PFSK-1 (cell line): Measurements from ENCODE around the gene KLHDC7B.

Source experiments
- POLR2AphosphoS5 ChIP-seq: IDR thresholded peaks from 2 replicates; pipeline ENCODE4 v1.6.1; 2012; ENCODE audit warnings: low read depth, mild to moderate bottlenecking, control low read depth, low read length, moderate library complexity
- SIN3A ChIP-seq: IDR thresholded peaks from 2 replicates; pipeline ENCODE4 v1.6.1; 2012; ENCODE audit warnings: mild to moderate bottlenecking, low read length, moderate library complexity, borderline replicate concordance; ENCODE audit not compliant: insufficient read depth
- TF ChIP-seq, protein P1 (sequence below), 2 experiments: IDR thresholded peaks; 2 replicates each; pipeline versions ENCODE4 v1.6.1 to v1.8.0; 2011 to 2012; ENCODE audit warnings: low read depth in 2 of 2, low read length in 2 of 2, control low read depth in 1 of 2, inconsistent platforms in 1 of 2, mild to moderate bottlenecking in 1 of 2, moderate library complexity in 1 of 2; ENCODE audit not compliant: insufficient read depth in 1 of 2

DNA sequence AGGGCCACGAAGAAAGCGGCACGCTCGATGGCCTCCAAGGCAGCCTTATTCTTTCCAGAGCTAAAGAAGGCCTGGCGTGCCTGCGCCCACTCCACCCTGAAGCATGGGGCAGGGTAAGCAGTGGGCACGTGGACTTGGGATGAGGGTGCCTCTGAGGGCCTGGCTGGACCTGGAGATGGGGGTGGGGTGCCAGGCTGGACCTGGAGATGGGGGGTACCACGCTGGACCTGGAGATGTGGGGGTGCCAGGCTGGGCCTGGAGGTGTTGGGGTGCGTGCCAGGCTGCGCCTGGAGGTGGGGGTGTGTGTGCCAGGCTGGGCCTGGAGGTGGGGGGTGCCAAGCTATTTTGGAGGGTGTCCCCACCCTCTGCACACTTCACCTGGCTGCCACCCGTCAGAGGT lies 27.3 kb downstream of the KLHDC7B start:
- no peak for TF ChIP-seq POLR2AphosphoS5
- TF ChIP-seq, protein P1, sequence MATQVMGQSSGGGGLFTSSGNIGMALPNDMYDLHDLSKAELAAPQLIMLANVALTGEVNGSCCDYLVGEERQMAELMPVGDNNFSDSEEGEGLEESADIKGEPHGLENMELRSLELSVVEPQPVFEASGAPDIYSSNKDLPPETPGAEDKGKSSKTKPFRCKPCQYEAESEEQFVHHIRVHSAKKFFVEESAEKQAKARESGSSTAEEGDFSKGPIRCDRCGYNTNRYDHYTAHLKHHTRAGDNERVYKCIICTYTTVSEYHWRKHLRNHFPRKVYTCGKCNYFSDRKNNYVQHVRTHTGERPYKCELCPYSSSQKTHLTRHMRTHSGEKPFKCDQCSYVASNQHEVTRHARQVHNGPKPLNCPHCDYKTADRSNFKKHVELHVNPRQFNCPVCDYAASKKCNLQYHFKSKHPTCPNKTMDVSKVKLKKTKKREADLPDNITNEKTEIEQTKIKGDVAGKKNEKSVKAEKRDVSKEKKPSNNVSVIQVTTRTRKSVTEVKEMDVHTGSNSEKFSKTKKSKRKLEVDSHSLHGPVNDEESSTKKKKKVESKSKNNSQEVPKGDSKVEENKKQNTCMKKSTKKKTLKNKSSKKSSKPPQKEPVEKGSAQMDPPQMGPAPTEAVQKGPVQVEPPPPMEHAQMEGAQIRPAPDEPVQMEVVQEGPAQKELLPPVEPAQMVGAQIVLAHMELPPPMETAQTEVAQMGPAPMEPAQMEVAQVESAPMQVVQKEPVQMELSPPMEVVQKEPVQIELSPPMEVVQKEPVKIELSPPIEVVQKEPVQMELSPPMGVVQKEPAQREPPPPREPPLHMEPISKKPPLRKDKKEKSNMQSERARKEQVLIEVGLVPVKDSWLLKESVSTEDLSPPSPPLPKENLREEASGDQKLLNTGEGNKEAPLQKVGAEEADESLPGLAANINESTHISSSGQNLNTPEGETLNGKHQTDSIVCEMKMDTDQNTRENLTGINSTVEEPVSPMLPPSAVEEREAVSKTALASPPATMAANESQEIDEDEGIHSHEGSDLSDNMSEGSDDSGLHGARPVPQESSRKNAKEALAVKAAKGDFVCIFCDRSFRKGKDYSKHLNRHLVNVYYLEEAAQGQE (IDR thresholded peaks at IDR 0.05; ENCODE audit: insufficient read depth in 1 of 2, low read depth in 2 of 2, low read length in 2 of 2): no peak
- TF ChIP-seq SIN3A: no peak
